Activated T-cell treated with anti-CD3 and anti-CD28 coated beads for 48 hours (primary cell): ENCODE data around the gene CCDC34.
"Not testable (repeated sequence)": the region's sequence is repeated elsewhere in the genome, so short reads cannot be mapped to it uniquely, and the experiment has no call there.

Experiments used
- DNase-seq: peaks from one replicate; pipeline ENCODE4 v3.0.0-alpha.2; 2020; ENCODE audit warnings: low read depth

The CCDC34 gene

GRCh38 chr11:27361649-27362431, 1.2 kb downstream of the CCDC34 start:
- no peak for DNase-seq

- no peak for DNase-seq
These were observed 4.7 kb downstream of the CCDC34 start for GRCh38 chr11:27358296-27358695.

- no peak for DNase-seq
These were observed 5.8 kb downstream of the CCDC34 start for GRCh38 chr11:27357250-27357649.

- no peak for DNase-seq
These were observed 6.3 kb downstream of the CCDC34 start for GRCh38 chr11:27356624-27357222.

- no peak for DNase-seq
These were observed 7.4 kb downstream of the CCDC34 start for GRCh38 chr11:27355575-27356104.

- DNase-seq = no peak
These were observed 8.6 kb downstream of the CCDC34 start for GRCh38 chr11:27354359-27354965.

- no peak for DNase-seq
These were observed 9.2 kb downstream of the CCDC34 start for GRCh38 chr11:27353593-27354358.

- DNase-seq = no peak
These were observed 10.2 kb downstream of the CCDC34 start for GRCh38 chr11:27352781-27353180.

- no peak for DNase-seq
These were observed 12.5 kb downstream of the CCDC34 start for GRCh38 chr11:27350511-27350910.

GRCh38 chr11:27349919-27350318, 13.1 kb downstream of the CCDC34 start:
- DNase-seq = no peak

GRCh38 chr11:27348340-27348873, 14.6 kb downstream of the CCDC34 start:
- DNase-seq = no peak

- no peak for DNase-seq
These were observed 15.4 kb downstream of the CCDC34 start for GRCh38 chr11:27347359-27348339.

GRCh38 chr11:27339941-27340340, 23.1 kb downstream of the CCDC34 start:
- no peak for DNase-seq

GRCh38 chr11:27334764-27335163, 28.3 kb downstream of the CCDC34 start:
- not testable (repeated sequence) for DNase-seq

- DNase-seq = no peak
These were observed 31.0 kb downstream of the CCDC34 start for GRCh38 chr11:27331981-27332380.

- DNase-seq = no peak
These were observed 32.3 kb downstream of the CCDC34 start for GRCh38 chr11:27330633-27331270.

- no peak for DNase-seq
These were observed 33.0 kb downstream of the CCDC34 start for GRCh38 chr11:27329867-27330632.

- no peak for DNase-seq
These were observed 34.4 kb downstream of the CCDC34 start for GRCh38 chr11:27328614-27329013.

- not testable (repeated sequence) for DNase-seq
These were observed 36.0 kb downstream of the CCDC34 start for GRCh38 chr11:27327064-27327463.
